Neural progenitor cell (in vitro differentiated cells): Measurements from ENCODE around the gene SLC6A12. TPM values are rescaled to one million over a fixed set of nuclear protein-coding genes. Genes with fewer than 3 reads are reported as not detected.
A peak's percentile ranks its signal among the peaks of the same experiment; 100 is the strongest.

Source experiments
- DNase-seq: peaks from one replicate; pipeline ENCODE4 v3.0.0-alpha.2; 2016; ENCODE audit warnings: low spot score
- H2AFZ ChIP-seq: fragments of 200-600 bp; sonication (generic); replicated peaks from 2 replicates; pipeline ENCODE4 v1.6.1; 2016; ENCODE audit warnings: antibody characterized with exemption
- H3F3A ChIP-seq: fragments of 200-600 bp; sonication (generic); 2 replicates; pipeline ENCODE4 v1.6.1; 2016; ENCODE audit warnings: antibody characterized with exemption, low read depth
- H3K27ac ChIP-seq: fragments of 200-600 bp; sonication (generic); 2 replicates; pipeline ENCODE4 v1.5.1; 2016; ENCODE audit warnings: mild to moderate bottlenecking
- H3K27me3 ChIP-seq: fragments of 200-600 bp; sonication (generic); 2 replicates; pipeline ENCODE4 v1.6.1; 2016; ENCODE audit warnings: mild to moderate bottlenecking, moderate library complexity
- H3K36me3 ChIP-seq: fragments of 200-600 bp; sonication (generic); 2 replicates; pipeline ENCODE4 v1.5.1; 2016
- H3K4me1 ChIP-seq: fragments of 200-600 bp; sonication (generic); 2 replicates; pipeline ENCODE4 v1.6.1; 2016; ENCODE audit warnings: mixed run types
- H3K4me2 ChIP-seq: fragments of 200-600 bp; sonication (generic); 2 replicates; pipeline ENCODE4 v1.6.1; 2016
- H3K4me3 ChIP-seq: fragments of 200-600 bp; sonication (generic); 2 replicates; pipeline ENCODE4 v1.5.1; 2016
- H3K79me2 ChIP-seq: fragments of 200-600 bp; sonication (generic); 2 replicates; pipeline ENCODE4 v1.6.1; 2016; ENCODE audit warnings: low read depth
- H3K9ac ChIP-seq: fragments of 200-600 bp; sonication (generic); 2 replicates; pipeline ENCODE4 v1.6.1; 2016
- H3K9me3 ChIP-seq: fragments of 200-600 bp; sonication (generic); 2 replicates; pipeline ENCODE4 v1.5.1; 2016; ENCODE audit warnings: low read depth
- H4K20me1 ChIP-seq: fragments of 200-600 bp; sonication (generic); 2 replicates; pipeline ENCODE4 v1.6.1; 2016; ENCODE audit warnings: low read depth
- H3K27ac Mint-ChIP-seq: 3 replicates; pipeline ENCODE4 v1.8.0; 2021; ENCODE audit warnings: mixed read lengths
- H3K27me3 Mint-ChIP-seq: 2 replicates; pipeline ENCODE4 v1.8.0; 2022; ENCODE audit warnings: low read depth, mild to moderate bottlenecking, inconsistent platforms, moderate library complexity, mixed read lengths; ENCODE audit not compliant: insufficient read depth
- H3K36me3 Mint-ChIP-seq: 3 replicates; pipeline ENCODE4 v1.8.0; 2021; ENCODE audit warnings: mixed read lengths
- H3K4me1 Mint-ChIP-seq: 3 replicates; pipeline ENCODE4 v1.8.0; 2021; ENCODE audit warnings: mixed read lengths
- H3K4me3 Mint-ChIP-seq: 3 replicates; pipeline ENCODE4 v1.8.0; 2021; ENCODE audit warnings: mild to moderate bottlenecking, moderate library complexity, mixed read lengths
- H3K9me3 Mint-ChIP-seq: 3 replicates; pipeline ENCODE4 v1.8.0; 2020; ENCODE audit warnings: mixed read lengths
- EZH2 ChIP-seq: fragments of 200-600 bp; sonication (generic); IDR thresholded peaks from 2 replicates; pipeline ENCODE4 v1.6.1; 2017; ENCODE audit warnings: antibody characterized with exemption, mild to moderate bottlenecking, moderate library complexity
- EZH2phosphoT487 ChIP-seq: fragments of 200-600 bp; sonication (generic); IDR thresholded peaks from 2 replicates; pipeline ENCODE4 v1.6.1; 2017; ENCODE audit warnings: antibody characterized with exemption
- total RNA-seq: library from RNA; depleted of rRNA; stranded (reverse); fragments of >200 nt; gene quantifications from 2 replicates; pipeline ENCODE4 v1.2.3, GENCODE V29; 2015; ENCODE audit warnings: low replicate concordance
- TF ChIP-seq, protein P1 (sequence below): fragments of 200-600 bp; sonication (generic); IDR thresholded peaks from 2 replicates; pipeline ENCODE4 v1.5.1; 2017; ENCODE audit warnings: antibody characterized with exemption, mild to moderate bottlenecking

The SLC6A12 gene
- total RNA-seq, 1 donor from 2014 or later = not detected

- Mint-ChIP-seq H3K9me3 (no peaks in the 10 kb centered on the region), H3K27me3 (peaks cover 23% of the 10 kb centered on the region), H3K27ac (peak overlapping the region; percentile 88), H3K36me3 (no peaks in the 10 kb centered on the region), H3K4me1 (peaks cover 35% of the 10 kb centered on the region), H3K4me3 (no peak overlapping the region)
- H2AFZ ChIP-seq = no peak overlapping the region
- peaks cover 21% of the 10 kb centered on the region for H3K4me1 ChIP-seq
- no peaks in the 10 kb centered on the region for H3K9me3 ChIP-seq
- peaks cover 73% of the 10 kb centered on the region for H3K27me3 ChIP-seq
- no peak overlapping the region for H3K4me3 ChIP-seq
- DNase-seq = no peak
- TF ChIP-seq, protein P1, sequence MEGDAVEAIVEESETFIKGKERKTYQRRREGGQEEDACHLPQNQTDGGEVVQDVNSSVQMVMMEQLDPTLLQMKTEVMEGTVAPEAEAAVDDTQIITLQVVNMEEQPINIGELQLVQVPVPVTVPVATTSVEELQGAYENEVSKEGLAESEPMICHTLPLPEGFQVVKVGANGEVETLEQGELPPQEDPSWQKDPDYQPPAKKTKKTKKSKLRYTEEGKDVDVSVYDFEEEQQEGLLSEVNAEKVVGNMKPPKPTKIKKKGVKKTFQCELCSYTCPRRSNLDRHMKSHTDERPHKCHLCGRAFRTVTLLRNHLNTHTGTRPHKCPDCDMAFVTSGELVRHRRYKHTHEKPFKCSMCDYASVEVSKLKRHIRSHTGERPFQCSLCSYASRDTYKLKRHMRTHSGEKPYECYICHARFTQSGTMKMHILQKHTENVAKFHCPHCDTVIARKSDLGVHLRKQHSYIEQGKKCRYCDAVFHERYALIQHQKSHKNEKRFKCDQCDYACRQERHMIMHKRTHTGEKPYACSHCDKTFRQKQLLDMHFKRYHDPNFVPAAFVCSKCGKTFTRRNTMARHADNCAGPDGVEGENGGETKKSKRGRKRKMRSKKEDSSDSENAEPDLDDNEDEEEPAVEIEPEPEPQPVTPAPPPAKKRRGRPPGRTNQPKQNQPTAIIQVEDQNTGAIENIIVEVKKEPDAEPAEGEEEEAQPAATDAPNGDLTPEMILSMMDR = no peak
- TF ChIP-seq EZH2phosphoT487 = no peak
- no peak for TF ChIP-seq EZH2
- no peaks in the 10 kb centered on the region for H3K79me2 ChIP-seq
- H3F3A ChIP-seq = no peaks in the 10 kb centered on the region
- H3K36me3 ChIP-seq = no peaks in the 10 kb centered on the region
- H3K27ac ChIP-seq = no peak overlapping the region
- H4K20me1 ChIP-seq = no peaks in the 10 kb centered on the region
- no peak overlapping the region for H3K9ac ChIP-seq
- H3K4me2 ChIP-seq = peak overlapping the region; percentile 6
These were observed 1.6 kb downstream of the SLC6A12 start for GRCh38 chr12:212415-212714.

DNA sequence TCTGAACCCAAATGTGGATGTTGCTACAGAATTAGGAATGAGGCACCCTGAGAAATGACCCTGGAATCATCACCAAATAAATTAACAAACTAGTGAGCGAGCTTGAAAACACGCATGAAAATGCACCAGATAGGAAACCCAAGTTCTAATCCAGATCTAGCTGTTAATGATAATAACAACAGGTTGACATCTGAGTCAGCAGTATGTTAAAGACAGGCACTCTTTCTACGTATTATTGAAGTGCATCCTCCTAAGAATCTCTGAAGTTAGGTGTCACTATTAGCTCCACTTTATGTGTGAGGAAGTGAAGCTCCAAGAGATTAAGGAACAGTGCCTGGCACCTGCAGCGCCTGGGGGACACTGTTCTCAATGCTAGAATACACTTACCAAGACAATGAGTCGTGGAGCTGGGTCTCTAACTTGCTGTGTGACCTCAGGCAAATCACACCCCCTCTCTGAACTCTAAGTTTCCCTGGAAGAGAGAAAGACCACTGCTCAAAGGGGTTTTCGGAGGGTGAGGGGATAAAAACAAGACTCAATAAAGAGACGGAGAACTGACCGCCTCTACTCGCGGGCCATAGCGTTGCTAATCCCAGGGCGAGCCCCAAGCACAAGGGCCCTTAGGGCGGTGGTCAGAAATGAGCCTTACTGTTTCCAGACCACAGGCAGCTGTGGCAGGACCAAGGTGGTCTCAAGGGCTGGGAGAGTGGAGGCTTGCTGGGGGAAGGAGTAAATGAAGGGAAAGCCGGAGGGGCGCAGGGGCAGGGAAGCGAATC, 2.1 kb downstream of the SLC6A12 start:
- Histone ChIP-seq H3K4me2 (peak overlapping the region; percentile 6), H3K79me2 (no peaks in the 10 kb centered on the region), H3K27ac (no peak overlapping the region), H4K20me1 (no peaks in the 10 kb centered on the region), H3K9me3 (no peaks in the 10 kb centered on the region), H3K4me1 (peaks cover 21% of the 10 kb centered on the region), H3K4me3 (no peak overlapping the region), H3F3A (no peaks in the 10 kb centered on the region), H3K27me3 (peaks cover 79% of the 10 kb centered on the region), H3K36me3 (no peaks in the 10 kb centered on the region), H3K9ac (no peak overlapping the region), H2AFZ (no peak overlapping the region)
- no peak for DNase-seq
- Mint-ChIP-seq H3K4me1 (peaks cover 35% of the 10 kb centered on the region), H3K27ac (peak overlapping the region; percentile 88), H3K4me3 (no peak overlapping the region), H3K9me3 (no peaks in the 10 kb centered on the region), H3K27me3 (peaks cover 22% of the 10 kb centered on the region), H3K36me3 (no peaks in the 10 kb centered on the region)
- TF ChIP-seq, protein P1 = no peak
- TF ChIP-seq EZH2phosphoT487 = no peak
- no peak for TF ChIP-seq EZH2

DNA sequence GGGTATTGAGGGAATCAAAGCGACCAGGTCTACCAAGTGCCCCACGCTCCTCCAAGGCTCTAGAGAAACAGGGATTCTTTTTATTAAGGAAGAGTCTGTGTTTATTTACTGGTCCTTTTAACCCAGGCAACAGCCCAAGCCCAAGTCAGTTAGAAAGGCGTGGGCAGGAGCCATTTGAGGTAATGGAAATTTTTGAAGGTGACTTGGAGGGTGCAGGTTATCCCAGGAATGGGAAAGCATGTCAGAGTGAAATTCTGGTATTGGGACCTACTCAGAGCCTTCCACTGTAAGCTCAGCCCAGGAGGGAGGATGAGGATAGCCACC, 2.9 kb downstream of the SLC6A12 start:
- Histone ChIP-seq H3K9me3 (no peaks in the 10 kb centered on the region), H3K4me1 (peaks cover 21% of the 10 kb centered on the region), H3K4me2 (no peak overlapping the region), H3K36me3 (no peaks in the 10 kb centered on the region), H2AFZ (no peak overlapping the region), H3K79me2 (no peaks in the 10 kb centered on the region), H3K27ac (no peak overlapping the region), H3K27me3 (peaks cover 86% of the 10 kb centered on the region), H3K9ac (no peak overlapping the region), H3K4me3 (no peak overlapping the region), H3F3A (no peaks in the 10 kb centered on the region), H4K20me1 (no peaks in the 10 kb centered on the region)
- Mint-ChIP-seq H3K9me3 (no peaks in the 10 kb centered on the region), H3K27ac (no peak overlapping the region), H3K36me3 (no peaks in the 10 kb centered on the region), H3K27me3 (peaks cover 24% of the 10 kb centered on the region), H3K4me3 (peak overlapping the region; percentile 4), H3K4me1 (peaks cover 35% of the 10 kb centered on the region)
- no peak for TF ChIP-seq EZH2phosphoT487
- no peak for TF ChIP-seq EZH2
- TF ChIP-seq, protein P1 = no peak
- DNase-seq = no peak
